SK-N-SH (cell line): ENCODE results near the gene PIGN. TPM values are rescaled to one million over a fixed set of nuclear protein-coding genes. Genes with fewer than 3 reads are reported as not detected.

Experiments used
- CTCF ChIA-PET: fragments of 300-600, 350-600 bp; formaldehyde crosslinking; extraction: SDS; loops from one replicate; lab custom pipeline; 2021; lab: Yijun Ruan, JAX
- POLR2A ChIA-PET: fragments of 350-600 bp; sonication (Branson Sonifier 250); formaldehyde crosslinking; extraction: SDS; loops from one replicate; lab custom pipeline; 2020; ENCODE audit warnings: antibody characterized with exemption, inconsistent platforms; lab: Yijun Ruan, JAX
- DNase-seq: peaks from one replicate; pipeline ENCODE4 v3.0.0; 2012
- H2AFZ ChIP-seq: fragments of 200-600 bp; sonication (generic); 2 replicates; pipeline ENCODE4 v1.8.1; 2016; ENCODE audit warnings: antibody characterized with exemption, mild to moderate bottlenecking, low read depth
- H3F3A ChIP-seq: fragments of 200-600 bp; sonication (generic); replicated peaks from 2 replicates; pipeline ENCODE3; 2016; ENCODE audit warnings: antibody characterized with exemption, mild to moderate bottlenecking; ENCODE audit not compliant: insufficient read depth
- H3K27ac ChIP-seq, 2 experiments: fragments of 200-500 bp in 1 of 2; fragments of 200-600 bp in 1 of 2; sonication (Bioruptor generic) in 1 of 2; sonication (generic), shearing (Covaris generic) in 1 of 2; 2 replicates each; pipeline versions ENCODE4 v1.5.1 to v1.6.1; 2014 to 2016; ENCODE audit warnings: low read depth in 2 of 2, inconsistent platforms in 1 of 2, low read length in 1 of 2, mild to moderate bottlenecking in 1 of 2, mixed read lengths in 1 of 2
- H3K27me3 ChIP-seq: fragments of 200-600 bp; sonication (generic), shearing (Covaris generic); 2 replicates; pipeline ENCODE4 v1.6.1; 2016; ENCODE audit warnings: mixed run types; ENCODE audit not compliant: insufficient read depth
- H3K36me3 ChIP-seq, 2 experiments: fragments of 200-500 bp in 1 of 2; fragments of 200-600 bp in 1 of 2; sonication (Bioruptor generic) in 1 of 2; sonication (generic) in 1 of 2; replicated peaks in 1 of 2; 2 replicates each; pipeline versions ENCODE3 to v1.5.1; 2014 to 2016; ENCODE audit warnings: low read length in 1 of 2, mild to moderate bottlenecking in 1 of 2; ENCODE audit not compliant: insufficient read depth in 2 of 2, control insufficient read depth in 1 of 2
- H3K4me1 ChIP-seq, 2 experiments: fragments of 200-500 bp in 1 of 2; fragments of 200-600 bp in 1 of 2; sonication (Bioruptor generic) in 1 of 2; sonication (generic), shearing (Covaris generic) in 1 of 2; 2 replicates each; pipeline versions ENCODE4 v1.5.1 to v1.6.1; 2014 to 2016; ENCODE audit warnings: low read depth in 1 of 2, low read length in 1 of 2, mixed run types in 1 of 2; ENCODE audit not compliant: insufficient read depth in 2 of 2, control insufficient read depth in 1 of 2
- H3K4me2 ChIP-seq: fragments of 200-600 bp; sonication (generic), shearing (Covaris generic); 2 replicates; pipeline ENCODE4 v1.6.1; 2017; ENCODE audit warnings: mixed run types
- H3K4me3 ChIP-seq, 2 experiments: fragments of 200-500 bp in 1 of 2; fragments of 200-600 bp in 1 of 2; sonication (Bioruptor generic) in 1 of 2; sonication (generic), shearing (Covaris generic) in 1 of 2; 2 replicates each; pipeline versions ENCODE4 v1.5.1 to v1.8.1; 2014 to 2016; ENCODE audit warnings: low read depth in 2 of 2, inconsistent platforms in 1 of 2, low read length in 1 of 2, mild to moderate bottlenecking in 1 of 2, mixed read lengths in 1 of 2, moderate library complexity in 1 of 2
- H3K79me2 ChIP-seq: fragments of 200-600 bp; sonication (generic); 2 replicates; pipeline ENCODE4 v1.8.1; 2017; ENCODE audit warnings: mild to moderate bottlenecking; ENCODE audit not compliant: insufficient read depth
- H3K9ac ChIP-seq: fragments of 200-600 bp; sonication (generic); 2 replicates; pipeline ENCODE4 v1.6.1; 2017; ENCODE audit warnings: mixed run types
- H3K9me2 ChIP-seq: fragments of 200-600 bp; sonication (generic); 2 replicates; pipeline ENCODE4 v1.6.1; 2017; ENCODE audit warnings: mixed run types
- H3K9me3 ChIP-seq: fragments of 200-600 bp; sonication (generic); 2 replicates; pipeline ENCODE4 v1.6.1; 2017; ENCODE audit warnings: mixed run types, mild to moderate bottlenecking, moderate library complexity
- H4K20me1 ChIP-seq: fragments of 200-600 bp; sonication (generic); 2 replicates; pipeline ENCODE4 v1.6.1; 2017; ENCODE audit warnings: mild to moderate bottlenecking, mixed run types; ENCODE audit not compliant: insufficient read depth
- CHD2 ChIP-seq: fragments of 150-350 bp; IDR thresholded peaks from 2 replicates; pipeline ENCODE4 v1.6.1; 2018; ENCODE audit warnings: low read length; ENCODE audit not compliant: partially characterized antibody
- FOSL2 ChIP-seq: IDR thresholded peaks from 2 replicates; pipeline ENCODE4 v1.4.0; 2012; ENCODE audit warnings: low read depth, mild to moderate bottlenecking, moderate library complexity, borderline replicate concordance
- FOXJ3 ChIP-seq: sonication (generic); formaldehyde crosslinking; IDR thresholded peaks from 2 replicates; pipeline ENCODE4 v1.5.1; 2020; ENCODE audit warnings: mild to moderate bottlenecking, missing genetic modification reagents
- GABPA ChIP-seq: IDR thresholded peaks from 2 replicates; pipeline ENCODE4 v1.4.0; 2012; ENCODE audit warnings: low read depth, mild to moderate bottlenecking
- GATA2 ChIP-seq: sonication (generic); formaldehyde crosslinking; IDR thresholded peaks from 2 replicates; pipeline ENCODE4 v1.5.0; 2020; ENCODE audit warnings: mild to moderate bottlenecking, missing genetic modification reagents
- JUND ChIP-seq: IDR thresholded peaks from 2 replicates; pipeline ENCODE4 v1.4.0; 2012
- NFIC ChIP-seq: IDR thresholded peaks from 2 replicates; pipeline ENCODE4 v1.4.0; 2012; ENCODE audit warnings: borderline replicate concordance
- NRF1 ChIP-seq: IDR thresholded peaks from 2 replicates; pipeline ENCODE4 v1.6.1; 2012; ENCODE audit warnings: low read depth, mild to moderate bottlenecking, low read length
- POLR2AphosphoS5 ChIP-seq: IDR thresholded peaks from 2 replicates; pipeline ENCODE4 v1.6.1; 2012; ENCODE audit warnings: low read depth, low read length
- RAD21 ChIP-seq: IDR thresholded peaks from 2 replicates; pipeline ENCODE4 v1.6.1; 2012; ENCODE audit warnings: mild to moderate bottlenecking, low read length
- SMC3 ChIP-seq: IDR thresholded peaks from 2 replicates; pipeline ENCODE4 v1.6.1; 2012; ENCODE audit warnings: low read depth, low read length, improper control_type of control experiment
- TCF12 ChIP-seq: IDR thresholded peaks from 2 replicates; pipeline ENCODE4 v1.4.0; 2012
- WGBS: methylation state at CpG from one replicate; pipeline ENCODE4 v1.1.6; 2017; ENCODE audit warnings: low lambda C conversion rate; 5-methylcytosine and 5-hydroxymethylcytosine counted together
- polyA plus RNA-seq, 3 experiments: library from polyadenylated mRNA; depleted of rRNA; stranded (reverse); fragments of >200 nt; gene quantifications; 2 replicates each; pipeline ENCODE4 v1.2.3, GENCODE V29; 2012
- TF ChIP-seq, protein P1 (sequence below): fragments of 200-600 bp; sonication (generic); IDR thresholded peaks from 2 replicates; pipeline ENCODE4 v1.6.1; 2017; ENCODE audit warnings: antibody characterized with exemption, mild to moderate bottlenecking, moderate library complexity
- TF ChIP-seq, protein P2 (sequence below): IDR thresholded peaks from 2 replicates; pipeline ENCODE4 v1.4.0; 2012; ENCODE audit warnings: low read depth, borderline replicate concordance

The PIGN gene
- polyA plus RNA-seq, 1 of the 3 experiments (the other 2 are of a cell fraction) = 6.1 TPM

DNA sequence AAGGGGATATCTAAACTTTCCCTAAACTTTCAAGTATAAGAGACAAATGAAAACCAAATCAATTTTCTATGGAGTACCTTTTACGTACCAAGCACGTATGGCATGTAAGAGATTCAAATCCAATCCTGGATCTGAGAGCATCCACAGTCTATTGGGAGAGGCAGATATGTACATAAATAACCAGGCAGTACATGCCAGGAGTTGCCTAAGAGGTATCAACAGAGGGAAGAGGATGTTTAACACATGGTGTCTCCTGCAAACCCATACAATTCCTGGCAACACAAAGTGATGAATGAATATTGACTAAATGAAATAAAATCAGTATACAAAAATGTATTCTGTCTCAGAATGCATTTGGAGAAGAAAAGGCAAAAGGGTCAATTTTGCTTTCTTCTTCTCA lies 116.6 kb downstream of the PIGN start:
- H3K79me2 ChIP-seq = no peaks in the 10 kb centered on the region
- TF ChIP-seq FOSL2 (no peak), POLR2AphosphoS5 (no peak), GATA2 (CRISPR knock-in tag) (no peak), CHD2 (no peak)
- TF ChIP-seq, protein P1, sequence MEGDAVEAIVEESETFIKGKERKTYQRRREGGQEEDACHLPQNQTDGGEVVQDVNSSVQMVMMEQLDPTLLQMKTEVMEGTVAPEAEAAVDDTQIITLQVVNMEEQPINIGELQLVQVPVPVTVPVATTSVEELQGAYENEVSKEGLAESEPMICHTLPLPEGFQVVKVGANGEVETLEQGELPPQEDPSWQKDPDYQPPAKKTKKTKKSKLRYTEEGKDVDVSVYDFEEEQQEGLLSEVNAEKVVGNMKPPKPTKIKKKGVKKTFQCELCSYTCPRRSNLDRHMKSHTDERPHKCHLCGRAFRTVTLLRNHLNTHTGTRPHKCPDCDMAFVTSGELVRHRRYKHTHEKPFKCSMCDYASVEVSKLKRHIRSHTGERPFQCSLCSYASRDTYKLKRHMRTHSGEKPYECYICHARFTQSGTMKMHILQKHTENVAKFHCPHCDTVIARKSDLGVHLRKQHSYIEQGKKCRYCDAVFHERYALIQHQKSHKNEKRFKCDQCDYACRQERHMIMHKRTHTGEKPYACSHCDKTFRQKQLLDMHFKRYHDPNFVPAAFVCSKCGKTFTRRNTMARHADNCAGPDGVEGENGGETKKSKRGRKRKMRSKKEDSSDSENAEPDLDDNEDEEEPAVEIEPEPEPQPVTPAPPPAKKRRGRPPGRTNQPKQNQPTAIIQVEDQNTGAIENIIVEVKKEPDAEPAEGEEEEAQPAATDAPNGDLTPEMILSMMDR = no peak
- H4K20me1 ChIP-seq = no peaks in the 10 kb centered on the region
- ChIA-PET POLR2A (no interaction called here), CTCF (no interaction called here)
- no peak overlapping the region for H3K4me2 ChIP-seq
- 97% methylated on average over 2 of the region's 2 CpGs for WGBS
- no peaks in the 10 kb centered on the region for H3K27me3 ChIP-seq
- DNase-seq = no peak
- no peak overlapping the region for H2AFZ ChIP-seq
- H3F3A ChIP-seq = peaks cover 2% of the 10 kb centered on the region
- no peaks in the 10 kb centered on the region for H3K4me1 ChIP-seq
- H3K9me2 ChIP-seq = no peaks in the 10 kb centered on the region
- no peak overlapping the region for H3K9ac ChIP-seq
- H3K9me3 ChIP-seq = no peaks in the 10 kb centered on the region
- H3K36me3 ChIP-seq = no peaks in the 10 kb centered on the region
- no peak overlapping the region for H3K4me3 ChIP-seq
- H3K27ac ChIP-seq = no peak overlapping the region

DNA sequence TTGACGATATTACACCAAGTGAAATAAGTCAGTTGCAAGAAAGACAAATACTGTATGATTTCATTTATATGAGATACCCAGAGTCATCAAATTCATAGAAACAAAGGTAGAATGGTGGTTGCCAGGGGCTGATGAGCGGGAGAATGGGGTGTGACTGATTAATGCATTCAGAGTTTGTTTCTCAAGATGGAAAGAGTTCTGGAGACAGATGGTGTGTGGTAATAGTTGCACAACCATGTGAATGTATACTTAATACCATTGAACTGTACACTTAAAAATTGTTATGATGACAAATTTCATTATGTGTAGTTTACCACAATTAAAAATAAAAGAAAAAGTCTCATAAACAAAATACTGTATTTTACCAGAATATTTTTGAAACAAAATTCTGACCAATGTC lies 117.3 kb downstream of the PIGN start:
- no peaks in the 10 kb centered on the region for H3K27me3 ChIP-seq
- H3F3A ChIP-seq = peaks cover 2% of the 10 kb centered on the region
- no peak overlapping the region for H3K4me3 ChIP-seq
- no peak overlapping the region for H3K9ac ChIP-seq
- no peak overlapping the region for H2AFZ ChIP-seq
- POLR2A ChIA-PET = no interaction called here
- CTCF ChIA-PET = interaction anchor here (1.5 kb wide), 1 partner anchor 13 kb away, joined by 5 read pairs; no protein-coding TSS in a partner anchor
- H3K4me2 ChIP-seq = no peak overlapping the region
- H3K4me1 ChIP-seq = no peaks in the 10 kb centered on the region
- no peak overlapping the region for H3K27ac ChIP-seq
- no peak for DNase-seq
- no peaks in the 10 kb centered on the region for H3K79me2 ChIP-seq
- H3K36me3 ChIP-seq = no peaks in the 10 kb centered on the region
- 95% methylated on average over 2 of the region's 2 CpGs for WGBS
- H3K9me2 ChIP-seq = no peaks in the 10 kb centered on the region
- TF ChIP-seq NRF1 (no peak), GABPA (no peak), TCF12 (no peak), GATA2 (CRISPR knock-in tag) (no peak), JUND (no peak), NFIC (no peak), SMC3 (no peak), RAD21 (no peak), FOXJ3 (CRISPR knock-in tag) (no peak)
- TF ChIP-seq, protein P2, sequence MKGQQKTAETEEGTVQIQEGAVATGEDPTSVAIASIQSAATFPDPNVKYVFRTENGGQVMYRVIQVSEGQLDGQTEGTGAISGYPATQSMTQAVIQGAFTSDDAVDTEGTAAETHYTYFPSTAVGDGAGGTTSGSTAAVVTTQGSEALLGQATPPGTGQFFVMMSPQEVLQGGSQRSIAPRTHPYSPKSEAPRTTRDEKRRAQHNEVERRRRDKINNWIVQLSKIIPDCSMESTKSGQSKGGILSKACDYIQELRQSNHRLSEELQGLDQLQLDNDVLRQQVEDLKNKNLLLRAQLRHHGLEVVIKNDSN = no peak
- TF ChIP-seq, protein P1 = no peak
- H4K20me1 ChIP-seq = no peaks in the 10 kb centered on the region
- H3K9me3 ChIP-seq = no peaks in the 10 kb centered on the region
